DND-41 (cell line): ENCODE results near the gene GPR61.

Source experiments
- CTCF ChIP-seq: IDR thresholded peaks from 2 replicates; pipeline ENCODE4 v1.5.1; 2012; ENCODE audit warnings: borderline replicate concordance, low read length, moderate library complexity, mild to moderate bottlenecking; ENCODE audit not compliant: poor library complexity, severe bottlenecking; ENCODE audit errors: extremely low read depth
- EZH2 ChIP-seq: IDR thresholded peaks from 3 replicates; pipeline ENCODE4 v1.6.1; 2012; ENCODE audit warnings: borderline replicate concordance, low read depth, mild to moderate bottlenecking, moderate library complexity, low read length, inconsistent platforms; ENCODE audit not compliant: severe bottlenecking

- TF ChIP-seq CTCF (no peak), EZH2 (no peak)
These were observed 3.0 kb downstream of the GPR61 start for GRCh38 chr1:109542657-109543056.
